A549 (cell line): ENCODE data around the gene PITX1.

Source experiments
- CBX8 ChIP-seq: fragments of 200-600 bp; sonication (generic); IDR thresholded peaks from 2 replicates; pipeline ENCODE4 v1.6.1; 2016
- CHD4 ChIP-seq: fragments of 200-600 bp; sonication (generic); IDR thresholded peaks from 2 replicates; pipeline ENCODE4 v1.6.1; 2016; ENCODE audit warnings: antibody characterized with exemption, mild to moderate bottlenecking, borderline replicate concordance
- CTCF ChIP-seq: fragments of >200 bp; sonication (Bioruptor Twin); formaldehyde crosslinking; IDR thresholded peaks from 3 replicates; pipeline ENCODE4 v1.5.1; 2016
- FOSL2 ChIP-seq, 2 experiments: fragments of 450-650 bp in 1 of 2; fragments of >200 bp in 1 of 2; sonication (Bioruptor Twin) in 1 of 2; formaldehyde crosslinking; IDR thresholded peaks; 2 replicates each; pipeline versions ENCODE4 v1.5.0 to v1.6.1; 2016 to 2020; ENCODE audit warnings: mild to moderate bottlenecking in 1 of 2, moderate library complexity in 1 of 2
- HOXA7 ChIP-seq: fragments of 250-450 bp; sonication (Bioruptor Pico); IDR thresholded peaks from 2 replicates; pipeline ENCODE4 v1.5.0; 2020; ENCODE audit warnings: mild to moderate bottlenecking, moderate library complexity
- JUN ChIP-seq, 2 experiments: fragments of >200 bp; sonication (Bioruptor Twin); formaldehyde crosslinking; IDR thresholded peaks; 2 replicates in 1 of 2; 3 replicates in 1 of 2; pipeline ENCODE4 v1.6.1; 2016 to 2017
- JUNB ChIP-seq: fragments of >200 bp; sonication (Bioruptor Twin); formaldehyde crosslinking; IDR thresholded peaks from 2 replicates; pipeline ENCODE4 v1.6.1; 2016
- MYC ChIP-seq: IDR thresholded peaks from 2 replicates; pipeline ENCODE4 v1.6.1; 2012; ENCODE audit warnings: mild to moderate bottlenecking, inconsistent platforms, low read length, improper control_type of control experiment, borderline replicate concordance
- REST ChIP-seq: fragments of 200-600 bp; sonication (generic); IDR thresholded peaks from 2 replicates; pipeline ENCODE4 v1.6.1; 2016; ENCODE audit warnings: antibody characterized with exemption, mild to moderate bottlenecking, moderate library complexity
- TF ChIP-seq, protein P1 (sequence below): fragments of 450-650 bp; IDR thresholded peaks from 2 replicates; pipeline ENCODE4 v1.6.1; 2014; ENCODE audit warnings: antibody characterized with exemption

- TF ChIP-seq CBX8 (no peak), CHD4 (no peak), HOXA7 (CRISPR knock-in tag) (no peak), JUN (IDR thresholded peaks at IDR 0.05) (no peak), CTCF (no peak), MYC (no peak), JUNB (no peak), FOSL2 (IDR thresholded peaks at IDR 0.05) (no peak), FOSL2 (CRISPR knock-in tag; IDR thresholded peaks at IDR 0.05) (no peak), REST (no peak)
- TF ChIP-seq, protein P1, sequence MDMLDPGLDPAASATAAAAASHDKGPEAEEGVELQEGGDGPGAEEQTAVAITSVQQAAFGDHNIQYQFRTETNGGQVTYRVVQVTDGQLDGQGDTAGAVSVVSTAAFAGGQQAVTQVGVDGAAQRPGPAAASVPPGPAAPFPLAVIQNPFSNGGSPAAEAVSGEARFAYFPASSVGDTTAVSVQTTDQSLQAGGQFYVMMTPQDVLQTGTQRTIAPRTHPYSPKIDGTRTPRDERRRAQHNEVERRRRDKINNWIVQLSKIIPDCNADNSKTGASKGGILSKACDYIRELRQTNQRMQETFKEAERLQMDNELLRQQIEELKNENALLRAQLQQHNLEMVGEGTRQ, result no peak
Observed at GRCh38 chr5:135069895-135070657, 36.0 kb upstream of the PITX1 start.
